Parathyroid adenoma (tissue), 2 donors: Measurements from ENCODE around the gene RBBP8.
"Not testable (repeated sequence)": the region's sequence is repeated elsewhere in the genome, so short reads cannot be mapped to it uniquely, and the experiment has no call there.

Experiments used
- H2AFZ ChIP-seq: fragments of 300-600 bp; sonication (generic); one replicate; pipeline ENCODE4 v1.7.0; 2017; ENCODE audit warnings: antibody characterized with exemption, mild to moderate bottlenecking
- H3K27ac ChIP-seq: fragments of 300-600 bp; sonication (generic); one replicate; pipeline ENCODE4 v1.7.0; 2017
- H3K27me3 ChIP-seq: fragments of 300-600 bp; sonication (generic); one replicate; pipeline ENCODE4 v1.7.0; 2017; ENCODE audit warnings: low read length; ENCODE audit not compliant: control insufficient read depth, insufficient read depth
- H3K36me3 ChIP-seq: fragments of 300-600 bp; sonication (generic); one replicate; pipeline ENCODE4 v1.7.0; 2017; ENCODE audit warnings: low read length; ENCODE audit not compliant: control insufficient read depth, insufficient read depth
- H3K4me1 ChIP-seq: fragments of 300-600 bp; sonication (generic); one replicate; pipeline ENCODE4 v1.7.0; 2017; ENCODE audit warnings: control low read depth
- H3K4me2 ChIP-seq: fragments of 300-600 bp; sonication (generic); one replicate; pipeline ENCODE4 v1.7.0; 2017; ENCODE audit warnings: low read length
- H3K4me3 ChIP-seq: fragments of 300-600 bp; sonication (generic); one replicate; pipeline ENCODE4 v1.7.0; 2017; ENCODE audit warnings: low read depth, low read length
- H3K79me2 ChIP-seq: fragments of 300-600 bp; sonication (generic); one replicate; pipeline ENCODE4 v1.7.0; 2017; ENCODE audit warnings: control low read depth
- H3K9ac ChIP-seq: fragments of 300-600 bp; sonication (generic); one replicate; pipeline ENCODE4 v1.7.0; 2017; ENCODE audit warnings: mild to moderate bottlenecking
- H3K9me3 ChIP-seq: fragments of 300-600 bp; sonication (generic); one replicate; pipeline ENCODE4 v1.7.0; 2017; ENCODE audit warnings: low read length; ENCODE audit not compliant: control insufficient read depth
- CTCF ChIP-seq: fragments of 300-600 bp; sonication (generic); IDR thresholded peaks from one replicate; pipeline ENCODE4 v1.7.0; 2017; ENCODE audit warnings: antibody characterized with exemption, mild to moderate bottlenecking
- donor health status: primary hyperparathyroidism.

Gene RBBP8

GRCh38 chr18:22946846-22947245, 13.7 kb downstream of the RBBP8 start:
- H3K4me1 ChIP-seq = no peaks in the 10 kb centered on the region

DNA sequence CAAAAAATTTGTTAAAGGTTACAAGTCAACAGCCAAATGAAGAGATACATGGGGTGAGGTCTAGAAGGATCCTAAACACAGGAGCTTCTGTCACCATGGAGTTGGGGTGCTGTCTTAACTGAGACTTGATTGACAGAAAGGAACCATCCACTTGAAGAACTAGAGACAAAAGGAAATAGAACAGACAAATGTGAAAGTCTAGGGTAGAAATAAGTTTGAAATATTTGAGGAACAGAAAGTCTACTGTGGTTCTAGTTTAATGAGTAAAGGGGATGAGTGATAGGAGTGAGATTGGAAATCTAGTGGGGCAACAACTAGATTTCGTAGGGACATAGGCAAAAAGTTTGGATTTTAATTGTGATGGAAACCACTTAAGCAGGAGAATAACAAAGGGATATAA, 18.7 kb downstream of the RBBP8 start:
- H3K9ac ChIP-seq = no peak overlapping the region
- no peaks in the 10 kb centered on the region for H3K4me1 ChIP-seq
- no peaks in the 10 kb centered on the region for H3K27me3 ChIP-seq
- no peaks in the 10 kb centered on the region for H3K79me2 ChIP-seq
- H3K36me3 ChIP-seq = no peaks in the 10 kb centered on the region
- no peaks in the 10 kb centered on the region for H3K9me3 ChIP-seq
- no peak overlapping the region for H3K27ac ChIP-seq
- TF ChIP-seq CTCF = no peak
- no peak overlapping the region for H3K4me2 ChIP-seq
- H3K4me3 ChIP-seq = no peak overlapping the region
- no peak overlapping the region for H2AFZ ChIP-seq

More at GRCh38 chr18:22946846-22947245, 13.7 kb downstream of the RBBP8 start:
- H3K79me2 ChIP-seq = no peaks in the 10 kb centered on the region
- no peak overlapping the region for H2AFZ ChIP-seq
- no peak overlapping the region for H3K4me2 ChIP-seq
- no peak overlapping the region for H3K9ac ChIP-seq
- no peaks in the 10 kb centered on the region for H3K36me3 ChIP-seq
- H3K9me3 ChIP-seq = no peaks in the 10 kb centered on the region
- TF ChIP-seq CTCF = no peak
- no peaks in the 10 kb centered on the region for H3K27me3 ChIP-seq
- no peak overlapping the region for H3K4me3 ChIP-seq
- no peak overlapping the region for H3K27ac ChIP-seq

- Histone ChIP-seq H2AFZ (no peak overlapping the region), H3K36me3 (no peaks in the 10 kb centered on the region), H3K9ac (no peak overlapping the region), H3K4me1 (no peaks in the 10 kb centered on the region), H3K27ac (no peak overlapping the region), H3K4me3 (no peak overlapping the region), H3K27me3 (no peaks in the 10 kb centered on the region), H3K79me2 (no peaks in the 10 kb centered on the region), H3K9me3 (no peaks in the 10 kb centered on the region), H3K4me2 (no peak overlapping the region)
- TF ChIP-seq CTCF = no peak
Observed at GRCh38 chr18:22952525-22952924, 19.4 kb downstream of the RBBP8 start.

- H3K79me2 ChIP-seq, H3K9ac ChIP-seq, H3K9me3 ChIP-seq, H3K27me3 ChIP-seq, H3K4me3 ChIP-seq, H3K36me3 ChIP-seq, H3K27ac ChIP-seq, H3K4me1 ChIP-seq, H2AFZ ChIP-seq, H3K4me2 ChIP-seq: not testable (repeated sequence)
Observed at GRCh38 chr18:22953982-22954381, 20.9 kb downstream of the RBBP8 start.

GRCh38 chr18:22956226-22956625, 23.1 kb downstream of the RBBP8 start:
- no peaks in the 10 kb centered on the region for H3K27me3 ChIP-seq

More at GRCh38 chr18:22956226-22956625, 23.1 kb downstream of the RBBP8 start:
- TF ChIP-seq CTCF = no peak
- Histone ChIP-seq H2AFZ (no peak overlapping the region), H3K9me3 (no peaks in the 10 kb centered on the region), H3K27ac (no peak overlapping the region), H3K4me3 (no peak overlapping the region), H3K4me1 (no peaks in the 10 kb centered on the region), H3K79me2 (no peaks in the 10 kb centered on the region), H3K4me2 (no peak overlapping the region), H3K36me3 (no peaks in the 10 kb centered on the region), H3K9ac (no peak overlapping the region)
